HG03457 (cell line): ENCODE data around the gene WEE2.
"Not testable (repeated sequence)": the region's sequence is repeated elsewhere in the genome, so short reads cannot be mapped to it uniquely, and the experiment has no call there.

ENCODE experiments used
- ATAC-seq: cut with Tn5 transposase; IDR thresholded peaks from one replicate; pipeline ENCODE4 v1.9.1; 2021; ENCODE audit warnings: moderate number of reproducible peaks; ENCODE audit not compliant: unreplicated experiment

WEE2 gene

DNA sequence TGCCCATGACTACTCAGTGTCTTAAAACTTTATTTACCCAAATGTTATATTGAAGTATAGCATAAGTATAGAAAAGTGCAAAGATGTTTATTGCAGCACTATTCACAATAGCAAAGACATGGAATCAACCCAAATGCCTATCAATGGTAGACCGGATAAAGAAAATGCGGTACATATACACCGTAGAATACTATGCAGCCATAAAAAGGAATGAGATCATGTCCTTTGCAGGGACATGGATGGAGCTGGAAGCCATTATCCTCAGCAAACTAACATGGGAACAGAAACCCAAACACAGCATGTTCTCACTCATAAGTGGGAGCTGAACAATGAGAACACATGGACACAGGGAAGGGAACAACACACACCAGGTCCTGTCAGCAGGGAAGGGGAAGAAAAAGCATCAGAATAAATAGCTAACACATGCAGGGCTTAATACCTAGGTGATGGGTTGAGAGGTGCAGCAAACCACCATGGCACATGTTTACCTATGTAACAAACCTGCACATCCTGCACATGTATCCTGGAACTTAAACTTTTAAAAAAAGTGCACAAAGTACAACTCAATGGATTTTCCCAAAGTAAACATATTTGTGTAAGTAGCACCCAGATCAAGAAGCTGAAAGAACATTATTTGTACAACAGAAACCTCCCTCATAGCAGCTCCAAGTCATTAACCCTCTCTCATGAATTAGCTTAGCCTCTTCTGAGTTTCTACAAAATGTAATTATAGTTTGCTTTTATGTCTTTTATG is 18.9 kb upstream of the WEE2 start:
- ATAC-seq: not testable (repeated sequence)

- no peak for ATAC-seq
Observed at GRCh38 chr7:141691540-141691939, 16.6 kb upstream of the WEE2 start.

DNA sequence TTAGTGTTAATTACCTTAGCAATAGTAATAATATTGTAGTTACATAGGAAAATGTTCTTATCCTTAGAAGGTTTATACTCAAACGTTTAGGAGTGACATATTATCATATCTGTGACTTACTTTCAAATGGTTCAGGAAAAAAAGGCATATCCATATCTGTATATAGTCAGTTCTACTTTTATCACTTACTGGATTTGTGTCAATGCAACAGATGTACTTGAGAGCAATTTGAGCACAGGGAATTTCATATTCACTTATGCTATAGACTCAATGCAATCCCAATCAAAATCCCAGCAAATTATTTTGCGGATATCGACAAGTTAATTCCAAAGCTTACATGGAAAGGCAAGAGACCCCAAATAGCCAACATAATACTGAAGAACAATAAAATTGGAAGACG is 16.2 kb upstream of the WEE2 start:
- ATAC-seq: no peak

GRCh38 chr7:141693082-141693481 is 15.1 kb upstream of the WEE2 start:
- ATAC-seq: no peak

DNA sequence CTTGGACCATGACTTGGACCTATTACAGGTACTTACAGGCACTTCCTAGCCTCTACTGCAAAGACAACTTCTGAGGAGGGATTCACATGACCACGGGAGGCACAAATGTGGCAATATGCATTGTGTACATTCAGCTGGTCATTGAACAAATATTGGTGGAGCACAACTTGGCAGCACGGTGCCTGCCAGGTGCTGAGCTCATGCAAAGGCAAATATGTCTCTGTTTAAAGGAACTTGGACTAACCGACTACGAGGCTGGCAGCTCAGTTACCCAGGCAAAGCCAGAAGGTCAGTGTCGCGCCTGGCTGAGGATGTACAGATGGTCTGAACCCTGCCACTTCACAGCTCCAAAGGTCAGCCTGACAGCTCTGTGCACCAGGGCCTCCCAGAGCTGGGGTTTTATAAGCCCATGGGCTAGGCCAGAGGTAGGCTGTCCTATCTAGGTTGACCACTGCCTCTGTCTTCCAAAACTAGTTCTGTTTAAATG is 12.3 kb upstream of the WEE2 start:
- no peak for ATAC-seq

DNA sequence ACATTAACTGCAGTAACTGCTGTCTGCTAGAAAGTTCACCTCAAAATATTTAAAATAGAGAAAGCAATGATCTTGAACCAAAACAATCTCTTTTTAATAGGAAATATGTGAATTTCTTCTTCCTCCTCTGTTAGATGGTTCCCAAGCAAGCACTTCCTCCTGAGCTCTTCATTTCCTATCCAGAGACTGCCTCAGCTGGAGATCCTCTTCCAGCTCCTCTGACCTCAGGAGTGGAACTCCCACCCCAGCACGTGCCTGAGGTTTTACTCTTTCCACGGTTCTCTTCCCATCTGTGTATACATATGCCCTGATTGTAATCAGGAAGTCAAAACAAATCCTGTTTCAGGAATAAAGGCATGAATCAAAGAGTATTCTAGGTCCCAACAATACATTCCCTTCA is 11.8 kb upstream of the WEE2 start:
- ATAC-seq: no peak

- ATAC-seq: no peak
Observed at GRCh38 chr7:141697211-141697871, 10.8 kb upstream of the WEE2 start.

GRCh38 chr7:141698247-141699015 is 9.7 kb upstream of the WEE2 start:
- no peak for ATAC-seq

GRCh38 chr7:141699860-141700259 is 8.3 kb upstream of the WEE2 start:
- ATAC-seq: no peak

DNA sequence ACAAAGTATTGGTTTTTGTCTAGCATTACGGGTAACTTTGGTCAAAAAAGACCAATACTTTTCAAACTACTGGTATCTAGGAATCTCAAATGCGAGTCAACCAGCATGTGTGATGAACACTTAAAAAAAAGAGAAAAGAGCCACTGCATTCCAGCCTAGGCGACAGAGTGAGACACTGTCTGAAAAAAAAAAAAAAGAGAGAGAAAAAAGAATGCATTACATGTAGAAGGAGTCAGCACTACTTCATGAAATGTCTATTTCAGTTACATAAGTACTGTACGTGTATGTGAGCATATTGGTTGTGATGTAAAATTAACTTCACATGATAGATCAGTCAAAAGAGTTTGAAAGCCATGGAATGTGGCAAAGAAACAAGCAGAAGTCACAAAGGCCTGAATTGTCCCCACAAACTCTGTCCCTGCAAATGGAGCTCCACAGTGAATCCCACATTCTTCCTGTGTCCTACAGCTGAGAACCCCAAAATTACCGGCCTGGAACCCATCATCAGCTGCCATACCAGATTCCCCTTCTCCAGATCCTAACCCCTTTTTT is 7.8 kb upstream of the WEE2 start:
- ATAC-seq: no peak

GRCh38 chr7:141700848-141701371 is 7.2 kb upstream of the WEE2 start:
- ATAC-seq: no peak

DNA sequence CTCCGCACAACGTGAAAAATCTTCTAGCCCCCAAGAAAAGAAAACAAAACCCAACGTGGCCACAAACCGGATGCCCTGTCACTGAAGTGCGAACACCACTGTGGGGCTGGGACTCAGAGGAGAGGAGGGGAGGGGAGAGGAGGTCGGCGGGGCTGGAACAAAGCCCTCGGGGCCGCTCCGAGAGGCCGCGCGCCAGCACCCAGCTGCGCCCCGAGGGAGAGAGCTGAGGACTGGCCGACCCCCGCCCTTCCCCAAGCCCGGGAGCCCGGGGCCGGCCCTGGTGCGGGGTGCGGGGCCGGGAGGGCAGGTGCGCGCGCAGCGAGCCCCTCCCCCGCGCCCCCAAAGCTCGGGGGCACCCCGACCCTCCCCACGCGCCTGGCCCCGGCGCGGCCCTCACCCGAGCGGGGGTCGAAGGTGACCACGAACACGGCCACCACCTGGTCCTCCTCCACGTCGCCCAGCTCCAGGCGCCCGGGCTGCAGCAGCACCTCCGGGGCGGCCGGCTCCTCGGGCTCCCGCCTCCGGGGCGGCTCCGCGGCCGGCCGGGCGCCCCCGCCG is 6.6 kb upstream of the WEE2 start:
- ATAC-seq: peak; percentile 81

DNA sequence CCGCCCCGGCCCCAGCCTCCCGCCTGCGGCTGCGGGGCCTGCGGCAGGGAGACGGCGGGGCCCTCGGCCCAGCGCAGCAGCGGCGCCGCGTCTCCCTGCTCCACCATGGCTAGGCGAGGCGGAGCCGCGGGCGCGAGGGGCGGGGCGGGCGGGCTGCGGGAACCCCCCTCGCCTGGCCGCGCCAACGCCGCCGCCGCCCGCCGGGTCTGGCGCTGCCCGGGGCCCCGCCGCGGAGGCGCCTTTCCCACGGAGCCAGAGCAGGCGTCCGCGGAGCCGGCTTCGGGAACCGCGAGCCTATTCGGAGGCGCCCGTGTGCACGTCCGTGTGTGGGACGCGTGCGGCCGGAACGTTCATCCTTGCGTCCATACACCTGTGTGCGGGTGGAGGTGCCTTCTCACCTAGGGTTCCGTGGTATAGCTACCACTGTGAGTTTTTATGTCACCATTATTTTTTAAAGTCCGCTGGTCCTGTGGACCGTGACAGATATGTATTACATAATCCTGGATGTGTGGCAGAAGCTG is 6.0 kb upstream of the WEE2 start, which contains the start of gene DENND11:
Gene DENND11 (minus strand): TSS at position 120 of the 521 bp plus-strand sequence. CDS start 13 bp downstream, at position 107.
- ATAC-seq: peak; percentile 55

DNA sequence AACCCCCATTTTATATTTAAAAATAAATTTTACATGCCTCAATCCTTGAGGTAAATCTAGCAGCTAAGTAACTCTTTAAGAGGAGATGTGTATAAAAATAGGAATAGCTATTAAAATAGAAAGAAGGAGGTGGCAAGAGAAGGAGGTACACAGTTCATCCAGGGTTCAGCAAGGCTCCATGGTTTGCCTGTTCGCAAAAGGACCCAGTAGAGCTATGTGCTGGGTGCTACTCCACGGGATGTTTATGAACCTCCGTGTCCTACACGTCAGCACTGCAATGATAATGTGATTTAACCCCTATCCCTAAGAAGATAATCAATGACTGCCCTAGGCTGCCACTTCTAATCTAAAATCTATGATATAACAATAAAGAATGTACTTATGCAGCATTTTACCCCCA is 5.3 kb upstream of the WEE2 start:
- ATAC-seq: no peak

DNA sequence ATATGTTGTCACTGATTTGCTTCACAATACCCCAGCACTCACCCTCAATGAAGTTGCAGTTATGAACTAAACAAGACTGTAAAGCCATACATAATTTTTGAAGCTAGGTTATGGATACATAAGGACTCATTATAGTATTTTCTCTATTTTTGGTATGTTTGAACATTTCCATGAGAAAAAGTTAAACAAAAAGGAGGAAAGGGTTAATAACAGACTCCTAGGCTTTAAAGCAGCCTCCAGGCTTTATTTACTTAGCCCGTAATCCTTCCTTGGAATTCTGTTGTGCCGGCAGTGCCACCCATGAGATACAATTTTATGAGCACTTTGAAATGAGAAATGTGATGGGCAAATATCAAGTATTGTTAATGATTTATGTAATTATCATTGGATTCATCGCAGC is 4.0 kb upstream of the WEE2 start:
- no peak for ATAC-seq

DNA sequence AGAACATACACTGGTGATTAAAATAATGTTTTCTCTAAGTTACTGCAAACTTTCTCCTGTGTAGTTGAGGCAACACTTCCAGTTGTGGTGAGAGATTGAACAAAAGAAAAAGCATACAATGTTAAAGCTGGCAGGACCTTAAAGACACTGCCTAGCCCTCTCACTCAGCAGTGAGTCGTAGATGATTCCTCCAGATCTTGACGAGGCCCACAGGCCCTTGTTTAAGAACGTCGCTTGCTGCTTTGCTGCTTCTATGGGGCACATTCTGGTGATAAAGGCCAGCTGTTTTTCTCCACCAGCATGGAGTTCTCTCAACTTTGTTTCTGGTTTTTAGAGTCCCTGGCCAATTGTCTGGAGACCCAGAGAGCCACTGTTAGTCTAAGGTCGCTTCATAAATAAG is 3.4 kb upstream of the WEE2 start:
- no peak for ATAC-seq

GRCh38 chr7:141706239-141707064 is 1.7 kb upstream of the WEE2 start:
- no peak for ATAC-seq

GRCh38 chr7:141709318-141709717 is 1.2 kb downstream of the WEE2 start:
- ATAC-seq: no peak

GRCh38 chr7:141709749-141710148 is 1.6 kb downstream of the WEE2 start:
- ATAC-seq: no peak

- ATAC-seq: no peak
Observed at GRCh38 chr7:141710301-141710700, 2.1 kb downstream of the WEE2 start.
